Vagina (tissue), 2 donors: ENCODE data around the gene KIRREL3. TPM values are rescaled to one million over a fixed set of nuclear protein-coding genes. Genes with fewer than 3 reads are reported as not detected.

Experiments
- DNase-seq, 2 donors: peaks; one replicate each; pipeline ENCODE4 v3.0.0-alpha.2; 2017; ENCODE audit errors: extremely low spot score in 2 of 2
- H3K27ac ChIP-seq: fragments of 200-600 bp; sonication (generic); one replicate; pipeline ENCODE4 v1.5.1; 2019
- H3K27me3 ChIP-seq: fragments of 200-600 bp; sonication (generic); one replicate; pipeline ENCODE4 v1.5.1; 2019
- H3K36me3 ChIP-seq, 2 donors: fragments of 200-600 bp; sonication (generic); one replicate each; pipeline ENCODE4 v1.5.1; 2017 to 2019
- H3K4me1 ChIP-seq: fragments of 200-600 bp; sonication (generic); one replicate; pipeline ENCODE4 v1.5.1; 2019
- H3K4me3 ChIP-seq, 2 donors: fragments of 200-600 bp; sonication (generic); 1 replicate in 1 of 2; 2 replicates in 1 of 2; pipeline ENCODE4 v1.5.1; 2016 to 2019
- H3K9me3 ChIP-seq: fragments of 200-600 bp; sonication (generic); one replicate; pipeline ENCODE4 v1.5.1; 2019
- CTCF ChIP-seq, 3 experiments: fragments of 450-650 bp in 2 of 3; fragments of 200-600 bp in 1 of 3; sonication (generic) in 1 of 3; IDR thresholded peaks; one replicate each; pipeline ENCODE4 v1.5.1; 2017 to 2019; ENCODE audit warnings: antibody characterized with exemption in 3 of 3, mild to moderate bottlenecking in 2 of 3, moderate library complexity in 2 of 3
- POLR2A ChIP-seq, 2 donors: fragments of 450-650 bp; IDR thresholded peaks; one replicate each; pipeline ENCODE4 v1.6.1; 2017; ENCODE audit warnings: antibody characterized with exemption in 2 of 2, mild to moderate bottlenecking in 2 of 2, moderate library complexity in 2 of 2
- POLR2AphosphoS5 ChIP-seq, 2 donors: sonication (generic); formaldehyde crosslinking; IDR thresholded peaks; one replicate each; pipeline ENCODE4 v1.9.0; 2017; ENCODE audit warnings: antibody characterized with exemption in 2 of 2, mild to moderate bottlenecking in 2 of 2, low read depth in 1 of 2; ENCODE audit not compliant: insufficient read depth in 1 of 2
- intact Hi-C: fragments of 100-400 bp; cut with DNase I; formaldehyde crosslinking; loops from one replicate; pipeline ENCODE4 v1.15.1; 2023
- total RNA-seq: library from RNA; depleted of rRNA; stranded (reverse); fragments of >200 nt; gene quantifications from one replicate; pipeline ENCODE4 v1.2.3, GENCODE V29; 2016

The KIRREL3 gene
- total RNA-seq, 1 donor from 2014 or later = not detected

GRCh38 chr11:126423743-126424142 is 576.8 kb downstream of the KIRREL3 start:
- H3K9me3 ChIP-seq = no peaks in the 10 kb centered on the region
- H3K27ac ChIP-seq = no peak overlapping the region
- DNase-seq = no peak
- intact Hi-C loops = no loop called here
- no peaks in the 10 kb centered on the region for H3K27me3 ChIP-seq
- H3K4me3 ChIP-seq = no peak overlapping the region
- no peaks in the 10 kb centered on the region for H3K36me3 ChIP-seq
- no peaks in the 10 kb centered on the region for H3K4me1 ChIP-seq
- TF ChIP-seq CTCF (IDR thresholded peaks at IDR 0.05) = no peak
- no peak for TF ChIP-seq POLR2AphosphoS5 (IDR thresholded peaks at IDR 0.05; ENCODE audit: insufficient read depth in 1 of 2, low read depth in 1 of 2)
- TF ChIP-seq POLR2A (IDR thresholded peaks at IDR 0.05) = no peak

- no peaks in the 10 kb centered on the region for H3K27me3 ChIP-seq
- intact Hi-C loops = no loop called here
- H3K27ac ChIP-seq = no peak overlapping the region
- TF ChIP-seq POLR2A (IDR thresholded peaks at IDR 0.05) (no peak), CTCF (IDR thresholded peaks at IDR 0.05) (no peak), POLR2AphosphoS5 (IDR thresholded peaks at IDR 0.05; ENCODE audit: insufficient read depth in 1 of 2, low read depth in 1 of 2) (no peak)
- H3K36me3 ChIP-seq = no peaks in the 10 kb centered on the region
- no peaks in the 10 kb centered on the region for H3K9me3 ChIP-seq
- no peak overlapping the region for H3K4me3 ChIP-seq
- H3K4me1 ChIP-seq = no peaks in the 10 kb centered on the region
- DNase-seq = no peak
These were observed 577.4 kb downstream of the KIRREL3 start for GRCh38 chr11:126423154-126423553.

- no peaks in the 10 kb centered on the region for H3K36me3 ChIP-seq
- DNase-seq = no peak
- no peak for TF ChIP-seq CTCF (IDR thresholded peaks at IDR 0.05)
- TF ChIP-seq POLR2A (IDR thresholded peaks at IDR 0.05) = no peak
- no peak for TF ChIP-seq POLR2AphosphoS5 (IDR thresholded peaks at IDR 0.05; ENCODE audit: insufficient read depth in 1 of 2, low read depth in 1 of 2)
- no peaks in the 10 kb centered on the region for H3K9me3 ChIP-seq
- no peak overlapping the region for H3K27ac ChIP-seq
- no peaks in the 10 kb centered on the region for H3K27me3 ChIP-seq
- H3K4me1 ChIP-seq = no peaks in the 10 kb centered on the region
- intact Hi-C loops = no loop called here
- no peak overlapping the region for H3K4me3 ChIP-seq
These were observed 578.1 kb downstream of the KIRREL3 start for GRCh38 chr11:126422446-126422845.

GRCh38 chr11:126421271-126421671 is 579.3 kb downstream of the KIRREL3 start:
- no peak overlapping the region for H3K27ac ChIP-seq
- no peak overlapping the region for H3K4me3 ChIP-seq
- H3K4me1 ChIP-seq = peaks cover 10% of the 10 kb centered on the region
- H3K9me3 ChIP-seq = no peaks in the 10 kb centered on the region
- no peak for DNase-seq
- TF ChIP-seq POLR2A (IDR thresholded peaks at IDR 0.05) (no peak), CTCF (IDR thresholded peaks at IDR 0.05) (no peak), POLR2AphosphoS5 (IDR thresholded peaks at IDR 0.05; ENCODE audit: insufficient read depth in 1 of 2, low read depth in 1 of 2) (no peak)
- intact Hi-C loops = no loop called here
- no peaks in the 10 kb centered on the region for H3K36me3 ChIP-seq
- H3K27me3 ChIP-seq = no peaks in the 10 kb centered on the region

- no peaks in the 10 kb centered on the region for H3K36me3 ChIP-seq
- H3K9me3 ChIP-seq = no peaks in the 10 kb centered on the region
- H3K4me1 ChIP-seq = peaks cover 15% of the 10 kb centered on the region
- no peak for TF ChIP-seq POLR2AphosphoS5 (IDR thresholded peaks at IDR 0.05; ENCODE audit: insufficient read depth in 1 of 2, low read depth in 1 of 2)
- intact Hi-C loops = no loop called here
- no peak overlapping the region for H3K4me3 ChIP-seq
- H3K27me3 ChIP-seq = no peaks in the 10 kb centered on the region
- H3K27ac ChIP-seq = no peak overlapping the region
- DNase-seq = no peak
These were observed 579.8 kb downstream of the KIRREL3 start for GRCh38 chr11:126420698-126421256.
